Measurements from ENCODE around the gene MACF1.

- no peak for TF ChIP-seq POU2F2 (IDR thresholded peaks at IDR 0.05; ENCODE audit: low read depth, low read length)
- TF ChIP-seq POLR2A (IDR thresholded peaks at IDR 0.05; ENCODE audit: low read depth, low read length): no peak
Measured at GRCh38 chr1:39212499-39212898, 8.0 kb downstream of the MACF1 start.

All from GM12891 (cell line).